H1 (cell line): ENCODE measurements around the gene CEP44.

Source experiments
- CHD2 ChIP-seq: IDR thresholded peaks from 2 replicates; pipeline ENCODE4 v1.6.1; 2012; ENCODE audit warnings: low read length, improper control_type of control experiment
- NANOG ChIP-seq: IDR thresholded peaks from 2 replicates; pipeline ENCODE4 v1.6.1; 2011; ENCODE audit warnings: low read length, low read depth, mild to moderate bottlenecking, inconsistent platforms; ENCODE audit not compliant: insufficient read depth, poor library complexity, severe bottlenecking

DNA sequence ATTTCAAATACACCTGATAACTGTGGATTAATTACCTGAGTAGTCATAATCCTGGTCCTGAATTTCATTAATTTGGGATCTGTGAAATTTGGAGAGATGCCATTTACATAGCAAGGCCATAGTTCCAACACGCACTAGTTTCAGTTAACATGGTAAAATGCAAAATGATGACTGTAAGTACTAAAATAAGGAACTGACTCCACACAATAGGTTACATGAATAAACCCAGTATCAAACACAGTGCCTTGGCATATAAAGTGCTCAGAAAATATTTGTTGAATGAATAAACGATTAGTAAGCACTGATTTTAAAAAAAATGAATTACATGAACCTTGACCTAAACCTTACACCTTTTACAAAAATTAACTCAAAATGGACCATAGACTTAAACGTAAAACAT is 9.3 kb upstream of the CEP44 start:
- no peak for TF ChIP-seq CHD2
- no peak for TF ChIP-seq NANOG
